GM18873 (cell line): ENCODE results near the gene ZMIZ1.

Source experiments
- ATAC-seq: cut with Tn5 transposase; IDR thresholded peaks from one replicate; pipeline ENCODE4 v1.9.1; 2021; ENCODE audit warnings: mild to moderate bottlenecking, moderate library complexity, moderate number of reproducible peaks; ENCODE audit not compliant: unreplicated experiment, low FRiP score

ZMIZ1 gene

DNA sequence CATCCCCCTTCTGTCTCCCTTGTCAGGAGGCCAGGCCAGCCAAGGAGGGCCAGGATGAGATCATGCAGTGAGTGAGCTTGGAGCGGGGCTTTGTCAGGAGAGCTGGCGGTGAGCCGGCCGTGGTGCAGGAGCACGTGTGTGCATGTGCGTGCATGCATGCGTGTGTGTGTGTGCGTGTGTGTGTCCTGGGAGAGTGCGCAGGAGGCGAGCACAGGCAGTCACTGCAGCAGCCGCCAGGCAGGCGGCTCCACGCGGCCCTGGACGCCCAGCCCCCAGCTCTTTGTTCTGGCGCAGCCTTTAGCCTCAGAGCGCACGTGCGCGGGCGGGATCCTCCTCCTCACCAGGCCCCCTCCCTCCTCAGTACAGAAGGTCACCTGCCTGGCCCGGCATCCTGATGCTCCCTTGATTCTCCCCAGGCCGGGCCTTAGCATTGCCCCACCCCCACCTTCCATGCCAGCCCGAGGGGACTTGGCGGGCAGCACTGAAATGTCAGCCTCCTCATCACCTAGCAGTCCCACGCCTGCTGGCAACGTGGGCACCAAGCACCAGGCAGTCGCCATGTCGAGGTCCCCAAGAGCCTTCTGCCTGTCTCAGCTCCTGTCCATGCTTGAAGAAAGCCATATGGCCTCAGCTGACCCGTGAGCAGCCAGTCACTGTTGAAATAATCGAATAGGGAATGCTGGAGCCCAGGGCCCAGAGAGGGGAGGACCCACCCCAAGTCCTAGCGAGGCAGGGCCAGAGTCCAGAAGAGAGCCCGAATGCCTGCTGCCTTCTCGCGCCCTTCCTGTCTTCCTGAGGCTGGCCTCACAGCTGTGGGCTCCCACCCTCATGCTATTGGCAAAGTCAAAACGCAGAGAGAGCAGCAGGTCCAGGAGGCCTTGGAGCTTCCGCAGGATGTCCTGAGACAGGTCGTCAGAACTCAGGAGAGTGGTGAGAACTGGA, 152.6 kb downstream of the ZMIZ1 start:
- no peak for ATAC-seq

DNA sequence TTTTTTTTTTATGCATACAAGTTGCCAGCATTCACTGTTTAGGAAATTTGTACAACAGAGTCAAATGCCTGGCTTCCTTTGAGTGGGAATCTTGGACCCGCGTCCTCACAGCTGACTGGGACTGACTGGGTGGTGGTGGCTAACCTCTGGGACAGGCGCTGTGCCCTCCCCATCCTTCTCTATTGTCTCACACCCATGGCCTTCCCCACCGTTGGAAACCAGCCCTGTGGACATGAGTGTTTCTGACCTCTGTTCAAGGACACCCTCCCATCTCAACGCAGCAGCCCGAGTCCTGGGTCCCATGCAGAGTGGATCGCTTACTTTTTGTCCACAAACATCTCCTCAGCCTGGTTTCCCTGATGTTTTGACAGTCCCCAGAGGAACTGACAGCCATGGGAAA, 153.4 kb downstream of the ZMIZ1 start:
- no peak for ATAC-seq

DNA sequence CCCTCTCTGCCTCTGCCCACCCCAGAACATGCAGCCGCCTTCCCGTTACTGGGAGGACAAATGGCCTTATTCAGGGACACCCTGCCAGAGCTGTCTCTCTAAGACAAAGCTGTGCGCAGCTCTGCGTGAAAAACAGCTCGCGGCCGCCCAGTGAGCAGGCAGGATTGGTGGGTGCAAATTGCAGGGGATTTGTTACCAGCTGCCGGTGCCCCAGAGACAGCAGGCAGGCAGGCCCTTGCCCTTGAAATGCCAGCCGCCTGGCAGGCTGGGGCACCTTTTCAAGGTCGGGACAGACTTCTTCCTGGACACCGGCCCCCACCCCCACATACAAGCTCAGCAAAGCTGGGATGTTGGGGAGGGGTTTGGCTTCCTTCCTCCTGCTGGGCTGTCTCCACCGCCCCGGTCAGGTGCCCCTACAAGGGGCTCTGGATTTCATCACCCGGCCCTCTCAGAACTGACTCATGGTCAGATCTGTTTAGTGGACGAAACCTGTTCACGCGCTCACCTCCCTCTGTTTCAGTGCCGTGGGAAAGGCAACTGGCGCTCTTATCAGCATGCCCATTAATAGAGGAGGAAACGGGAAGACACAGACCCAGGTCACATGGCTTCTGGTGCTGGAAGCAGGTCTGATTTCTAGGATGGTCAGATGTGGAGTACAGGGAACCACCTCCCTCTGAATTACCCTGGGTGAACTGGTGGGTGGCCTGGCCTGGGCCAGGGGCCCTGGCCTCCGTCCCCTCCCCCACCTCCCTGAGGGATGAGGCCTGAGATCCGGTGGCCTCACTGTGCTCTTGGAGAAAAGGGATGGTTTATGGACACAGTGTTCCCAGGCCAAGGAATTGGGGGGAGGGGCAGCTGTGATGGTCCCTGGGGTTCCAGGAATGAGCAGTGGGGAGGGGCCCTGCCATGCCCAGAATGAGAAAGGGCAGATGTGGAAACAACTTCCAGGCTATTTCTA, 154.6 kb downstream of the ZMIZ1 start:
- ATAC-seq, result no peak

DNA sequence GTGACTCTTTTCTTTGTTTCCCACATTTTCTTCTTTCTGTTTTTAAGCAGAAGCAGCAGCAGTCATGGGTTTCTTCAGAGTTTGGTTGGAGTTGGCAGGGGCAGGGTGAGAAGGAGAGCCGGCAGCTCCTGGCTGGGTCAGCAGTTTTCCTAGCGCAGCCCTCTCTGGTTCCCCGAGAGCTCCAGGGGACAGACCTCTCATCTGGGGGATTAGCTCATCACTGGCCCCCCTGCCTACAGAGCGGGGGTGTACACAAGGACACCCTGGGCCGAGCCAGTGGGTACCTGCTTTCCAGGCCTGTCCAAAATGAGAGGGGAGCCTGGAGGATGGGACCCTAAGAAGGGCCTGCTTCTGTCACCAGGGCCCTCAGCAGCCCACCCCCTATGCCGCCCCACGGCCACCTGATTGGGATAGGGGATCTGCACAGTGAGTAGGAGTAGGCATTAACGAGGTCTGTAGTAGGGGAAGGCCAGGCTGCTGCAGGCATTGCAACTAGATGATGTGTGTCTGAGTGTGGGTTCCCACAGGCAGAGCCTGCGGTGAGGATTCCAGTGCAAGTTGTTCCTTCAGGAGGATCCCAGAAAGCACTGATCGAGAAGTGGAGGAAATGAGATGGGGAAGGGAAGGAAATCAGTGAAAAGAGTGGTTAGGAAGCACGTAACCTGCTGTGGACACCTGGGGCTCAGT, 155.6 kb downstream of the ZMIZ1 start:
- ATAC-seq, result no peak

DNA sequence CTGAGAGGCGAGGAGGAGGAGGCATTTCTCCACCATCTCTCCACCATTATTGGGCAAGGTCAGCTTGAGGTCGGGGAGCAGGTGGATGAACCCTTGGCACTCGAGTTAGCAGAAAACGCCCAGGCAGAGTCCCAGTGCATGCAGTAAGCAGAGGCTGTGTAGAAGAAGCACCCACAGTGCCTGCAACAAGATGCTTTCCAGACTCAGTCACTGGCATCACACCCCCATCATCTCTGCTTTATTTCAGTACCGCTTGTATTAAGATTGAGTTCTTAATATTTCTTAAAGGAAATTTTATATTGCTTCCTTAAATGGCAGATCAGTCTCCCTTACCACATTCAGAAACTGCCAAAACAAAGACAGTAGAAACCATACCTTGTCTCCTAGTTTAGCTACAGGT, 156.2 kb downstream of the ZMIZ1 start:
- ATAC-seq, result no peak

DNA sequence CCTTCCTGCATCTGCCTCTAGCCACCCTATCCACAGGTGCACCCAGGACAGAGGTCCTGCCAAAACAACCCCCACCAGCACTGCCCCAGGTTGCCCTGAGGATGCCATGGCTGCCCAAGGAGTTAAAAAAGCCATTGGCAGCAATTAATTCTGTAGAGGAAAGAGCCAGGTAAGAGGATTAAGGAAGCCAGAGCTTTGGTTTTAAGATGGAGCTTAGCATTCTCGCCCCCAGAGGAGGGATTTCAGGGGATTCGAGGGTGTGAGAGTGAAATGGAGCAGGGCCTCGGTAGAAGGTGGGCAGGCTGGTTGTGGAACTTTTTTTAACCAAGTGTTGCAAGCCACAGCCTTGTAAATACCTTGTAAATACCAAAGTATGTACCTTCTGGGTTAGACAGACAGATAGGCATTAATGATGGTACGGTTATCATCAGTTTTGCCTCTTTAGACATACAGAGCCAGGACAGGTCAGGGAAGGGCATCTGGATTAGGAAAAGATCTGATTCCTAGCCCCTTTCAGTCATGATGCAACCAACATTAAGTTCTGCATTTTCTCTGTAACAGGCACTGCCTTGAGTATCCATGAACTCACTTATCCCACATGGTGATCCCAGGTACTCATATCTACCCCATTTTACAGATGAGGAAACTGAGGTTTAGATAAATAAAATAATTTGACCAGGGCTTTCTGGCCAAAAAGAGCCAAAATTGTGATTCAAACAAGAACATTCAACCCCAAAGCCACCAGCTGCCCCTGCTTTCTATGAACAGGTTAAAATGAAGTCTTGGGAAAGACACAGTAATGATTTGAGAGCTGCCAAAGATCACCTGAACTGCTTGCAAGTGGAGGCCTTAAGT, 157.9 kb downstream of the ZMIZ1 start:
- no peak for ATAC-seq

DNA sequence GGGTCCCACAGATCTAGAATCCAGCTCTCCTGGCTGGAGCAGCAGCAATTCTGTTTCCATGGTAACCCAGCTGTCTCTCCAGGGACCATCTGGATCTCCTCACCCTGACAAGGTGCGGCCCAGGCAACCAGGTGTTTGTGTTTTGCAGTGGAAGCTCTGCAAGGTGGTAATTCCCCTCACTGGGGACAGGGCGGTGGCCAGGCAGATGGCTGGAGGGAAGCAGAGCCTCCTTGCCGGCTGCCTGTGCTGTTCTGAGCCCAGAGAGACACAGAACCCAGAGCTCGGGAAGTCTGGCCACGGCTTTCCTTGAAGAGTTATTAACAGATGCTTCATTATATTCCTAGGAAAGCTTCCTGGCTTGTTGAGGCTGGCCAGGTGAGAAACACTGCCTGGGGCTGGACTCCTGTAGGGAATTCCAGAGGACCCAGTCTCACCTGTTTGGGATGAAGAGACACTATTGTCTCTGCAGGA, 160.3 kb downstream of the ZMIZ1 start:
- ATAC-seq, result no peak

DNA sequence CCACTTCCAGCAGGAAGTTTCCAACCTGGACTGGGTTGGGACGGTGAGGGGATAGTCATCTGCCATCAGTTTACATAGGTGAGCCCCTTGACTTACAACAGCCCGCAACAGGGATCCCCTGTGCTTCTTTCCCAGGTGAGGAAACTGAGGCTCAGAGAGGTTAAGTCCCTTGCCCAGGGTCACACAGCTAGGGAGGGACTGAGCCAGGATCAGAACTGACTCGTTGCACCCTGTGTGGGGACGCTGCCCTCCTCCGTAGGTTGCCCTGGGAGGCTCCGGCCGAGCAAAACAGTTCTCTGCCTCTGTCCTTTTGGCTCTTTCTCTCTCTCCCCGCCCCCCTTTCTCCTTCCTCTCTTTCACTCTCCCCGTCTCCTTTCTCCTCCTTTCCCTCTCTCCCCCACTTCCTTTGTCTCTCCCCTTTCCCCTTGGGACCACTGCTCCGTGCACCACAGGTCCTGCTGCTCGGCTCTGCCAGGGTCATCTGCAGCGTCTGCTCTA, 161.1 kb downstream of the ZMIZ1 start:
- no peak for ATAC-seq

DNA sequence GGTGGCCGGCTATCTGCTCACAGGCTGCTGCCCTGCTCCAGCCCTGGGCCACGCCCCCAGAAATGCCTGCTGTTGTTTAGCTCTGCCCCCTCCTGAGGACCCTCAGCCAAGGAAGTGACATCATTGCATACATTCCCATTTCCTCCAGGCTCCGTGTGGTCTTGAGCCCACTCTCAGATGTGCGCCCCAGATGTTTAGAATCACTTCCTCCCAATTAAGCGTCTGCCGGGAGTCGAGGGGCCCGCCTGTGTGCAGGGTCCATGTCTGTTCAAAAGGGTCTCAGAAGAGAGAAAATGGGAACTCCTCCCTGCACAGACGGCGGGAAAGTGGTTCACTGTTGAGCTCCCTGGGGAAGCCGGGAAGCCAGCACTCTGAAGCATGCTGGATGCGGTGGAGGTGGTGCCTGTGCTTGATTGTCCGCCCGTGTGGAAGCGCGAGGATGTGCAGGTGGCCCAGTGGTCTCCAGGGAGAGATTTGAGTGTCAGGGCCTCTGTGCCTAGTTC, 161.6 kb downstream of the ZMIZ1 start:
- ATAC-seq, result no peak

DNA sequence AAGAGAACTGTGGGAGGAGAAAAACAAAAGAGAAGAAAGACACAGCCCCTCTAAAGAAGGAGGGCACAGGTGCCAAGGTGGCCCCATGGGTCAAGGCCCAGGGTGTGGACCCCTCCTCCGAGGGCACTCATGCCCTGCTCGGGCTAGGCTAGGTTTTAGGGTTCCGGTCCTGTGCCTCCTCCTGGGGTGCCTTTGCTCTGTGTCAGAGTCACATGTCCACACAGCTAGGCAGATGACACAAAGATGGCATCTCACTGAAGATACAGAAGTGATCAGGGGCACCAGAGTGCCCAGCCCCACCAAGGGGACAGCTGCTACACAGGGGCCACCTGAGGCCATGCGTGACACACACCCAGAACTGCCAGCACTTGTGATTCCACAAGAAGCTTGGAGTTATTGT, 162.1 kb downstream of the ZMIZ1 start:
- ATAC-seq, result no peak

DNA sequence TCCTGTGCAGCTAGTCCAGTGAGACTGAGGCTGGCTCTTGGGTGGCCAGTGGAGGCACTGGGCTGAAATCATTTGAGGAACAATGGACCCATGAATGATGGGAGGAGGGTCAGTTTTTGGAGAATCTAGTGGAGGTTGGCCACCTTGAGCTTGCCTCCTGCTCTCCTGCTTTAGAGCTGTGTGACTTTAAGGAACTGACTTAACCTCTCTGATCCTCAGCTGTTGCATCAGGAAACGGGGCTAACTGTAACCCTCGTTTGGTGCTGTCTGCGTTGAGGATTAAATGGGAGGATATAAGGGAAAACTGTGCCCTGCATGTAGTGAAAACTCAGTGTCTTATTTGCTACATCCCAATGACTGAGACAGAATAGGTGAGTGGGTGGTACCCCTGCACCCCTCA, 163.1 kb downstream of the ZMIZ1 start:
- no peak for ATAC-seq

DNA sequence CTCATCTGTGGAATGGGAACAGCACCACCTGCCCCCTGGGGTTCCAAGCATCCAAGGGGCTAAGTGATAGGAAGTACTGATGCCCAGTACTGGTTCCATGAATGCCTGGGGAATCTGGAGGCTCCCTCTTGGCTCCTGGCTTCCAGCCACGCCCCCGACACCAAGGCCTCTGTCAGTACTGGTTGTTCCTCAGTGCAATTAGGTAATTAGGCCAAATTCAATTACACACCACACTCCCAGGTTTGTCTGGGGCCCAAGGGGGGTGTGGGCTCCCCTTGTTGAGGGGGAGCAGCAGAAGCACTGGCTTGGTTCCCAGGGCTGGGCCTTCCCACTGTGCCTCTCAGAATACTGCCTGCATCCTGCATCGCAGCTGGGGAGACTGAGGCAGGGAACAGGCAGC, 164.1 kb downstream of the ZMIZ1 start:
- no peak for ATAC-seq

DNA sequence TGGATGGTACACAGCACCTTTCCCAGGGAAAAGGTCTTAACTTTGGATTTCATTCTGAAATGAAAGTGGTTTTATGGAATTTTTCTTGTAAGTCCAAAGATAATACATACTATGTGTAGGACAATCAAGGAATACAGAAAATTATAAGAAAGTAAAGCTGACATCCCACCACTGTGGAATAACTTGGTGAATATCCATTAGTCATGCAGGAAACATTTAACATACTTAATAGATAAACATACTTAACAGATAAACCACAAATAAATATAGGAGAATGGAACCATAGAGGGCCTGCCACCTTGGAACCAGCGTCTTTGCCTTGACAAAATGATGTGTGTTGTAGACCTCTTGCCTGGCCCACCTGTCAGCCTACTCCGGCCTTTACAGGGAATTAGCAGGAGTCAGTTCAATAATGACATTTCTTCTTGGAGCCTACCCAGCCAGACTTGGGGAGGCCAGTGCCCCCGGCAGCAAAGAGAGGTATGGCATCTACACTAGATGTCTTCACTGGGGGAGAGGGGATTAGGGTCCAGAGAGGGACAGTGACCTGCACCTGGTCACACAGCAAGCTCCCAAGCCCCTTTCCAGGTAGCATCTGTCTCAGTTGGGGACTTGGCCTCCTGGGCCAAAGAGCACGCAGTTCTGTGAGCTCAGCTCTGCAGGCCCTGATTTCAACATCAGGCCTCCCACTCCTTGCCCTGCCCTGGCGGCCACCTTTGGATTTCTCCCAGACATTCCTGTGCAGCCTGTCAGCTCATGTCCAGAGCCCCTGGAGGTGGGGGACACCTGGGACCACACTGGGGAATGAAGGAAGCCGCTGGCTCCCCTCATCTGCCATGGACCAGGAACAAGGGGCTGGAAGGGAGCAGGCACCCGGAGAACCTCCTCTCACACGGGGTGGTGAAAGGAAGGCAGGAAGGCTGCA, 165.9 kb downstream of the ZMIZ1 start:
- ATAC-seq, result no peak

DNA sequence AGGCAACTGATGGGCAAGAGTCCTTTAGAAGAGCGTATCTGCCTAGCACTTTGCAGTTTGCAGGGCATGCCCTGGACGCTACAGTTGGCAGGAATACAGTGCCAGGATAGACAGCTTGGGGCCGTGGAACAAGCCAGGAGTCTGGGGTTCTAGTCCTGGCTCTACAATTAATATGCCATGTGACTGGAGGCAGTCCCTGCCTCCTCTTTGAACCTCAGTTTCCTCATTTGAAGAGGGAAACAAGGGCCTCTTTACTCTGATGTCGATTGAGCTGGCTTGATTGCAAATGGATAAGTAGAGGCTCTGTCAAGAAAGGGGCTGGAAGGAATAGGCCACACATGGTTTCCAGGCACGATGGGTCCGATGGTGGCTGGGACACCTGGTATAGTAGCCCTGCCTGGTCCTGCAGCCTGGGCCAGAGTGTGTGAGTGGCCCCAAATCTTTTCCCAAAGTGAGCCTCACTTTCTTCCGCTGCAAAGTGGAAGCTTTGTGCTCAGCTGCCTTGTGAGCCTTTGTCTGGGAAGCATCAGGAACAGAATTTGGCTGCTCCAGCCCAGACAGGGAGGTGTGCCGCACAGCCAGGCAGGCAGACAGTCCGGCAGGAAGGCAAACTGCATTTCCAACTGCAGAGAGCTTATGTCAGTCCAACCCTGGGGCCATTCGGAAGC, 167.1 kb downstream of the ZMIZ1 start:
- ATAC-seq, result no peak

DNA sequence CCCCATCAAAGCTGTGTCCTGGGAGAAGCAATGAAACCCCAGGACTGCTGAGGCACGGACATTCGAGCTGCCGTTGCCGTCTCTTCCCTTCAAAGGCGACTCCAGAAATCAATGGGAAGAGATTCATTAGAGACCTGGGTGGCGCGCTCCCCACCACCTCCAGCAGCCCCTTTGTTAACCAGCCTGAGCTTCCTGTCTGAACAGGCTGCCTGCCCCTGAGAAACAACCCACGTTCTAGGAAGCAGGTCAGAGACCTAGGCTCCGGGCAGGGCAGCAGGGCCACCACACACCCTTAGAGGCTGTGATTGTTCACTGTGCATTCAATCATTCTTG, 167.6 kb downstream of the ZMIZ1 start:
- ATAC-seq, result no peak

DNA sequence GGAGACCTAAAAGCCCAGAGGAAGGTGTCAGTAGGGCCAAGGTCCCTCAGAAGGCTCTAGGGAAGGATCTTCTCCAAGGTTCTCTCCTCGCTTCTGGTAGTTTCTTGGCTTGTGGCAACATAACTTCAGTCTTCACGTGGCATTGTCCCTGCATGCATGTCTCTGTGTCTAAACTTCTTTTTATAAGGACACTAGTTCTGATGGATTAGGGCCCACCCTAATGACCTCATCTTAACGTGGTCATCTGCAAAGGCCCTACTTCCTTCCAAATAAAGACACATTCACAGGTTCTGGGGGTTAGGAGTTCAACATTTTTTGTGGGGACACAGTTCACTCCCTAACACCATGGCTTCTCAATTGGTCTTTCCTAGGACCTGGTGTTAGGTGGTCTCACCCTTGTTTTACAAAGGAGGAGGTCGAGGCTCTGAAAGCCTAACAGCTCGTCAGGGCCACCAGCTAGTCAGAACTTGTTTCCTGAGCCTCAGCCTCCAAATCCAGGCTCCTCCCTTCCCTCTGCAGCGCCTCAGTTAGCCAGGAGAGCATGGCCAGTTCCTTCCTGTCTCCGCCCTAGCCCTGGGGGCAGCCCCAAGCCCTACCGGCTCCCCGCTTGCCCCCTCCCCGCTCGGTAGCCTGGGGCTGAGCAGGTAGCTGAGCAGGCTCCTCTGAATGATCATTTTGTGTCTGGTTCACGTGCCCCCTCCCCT, 168.8 kb downstream of the ZMIZ1 start:
- ATAC-seq, result no peak

DNA sequence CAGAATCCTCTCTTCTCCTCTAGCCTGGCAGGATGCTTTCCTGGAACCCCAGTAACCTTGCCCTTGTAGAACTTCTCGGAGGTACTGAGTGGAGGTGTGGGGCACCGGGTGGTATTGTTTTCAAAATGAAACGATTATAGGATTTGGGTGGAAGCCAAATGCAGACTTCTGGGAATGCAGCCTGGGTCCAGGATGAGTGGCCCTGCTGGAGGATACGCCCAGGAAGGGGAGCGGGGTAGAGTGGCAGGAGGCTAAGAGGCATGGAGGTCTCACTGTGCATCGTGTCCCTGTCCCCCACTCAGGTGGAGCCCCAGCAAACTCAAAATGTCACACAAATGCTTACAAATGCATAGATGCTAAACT, 169.4 kb downstream of the ZMIZ1 start:
- ATAC-seq, result no peak
